Glutamatergic neuron (in vitro differentiated cells): Measurements from ENCODE around the gene NTRK2. TPM values are rescaled to one million over a fixed set of nuclear protein-coding genes. Genes with fewer than 3 reads are reported as not detected.
A peak's percentile ranks its signal among the peaks of the same experiment; 100 is the strongest.

Experiments used
- DNase-seq: peaks from one replicate; pipeline ENCODE4 v3.0.0; 2022
- H3K27ac Mint-ChIP-seq: one replicate; pipeline ENCODE4 v1.8.0; 2020; ENCODE audit warnings: mild to moderate bottlenecking, mixed read lengths, inconsistent platforms; ENCODE audit not compliant: unreplicated experiment
- H3K27me3 Mint-ChIP-seq: one replicate; pipeline ENCODE4 v1.8.0; 2020; ENCODE audit warnings: mild to moderate bottlenecking, moderate library complexity, mixed read lengths, inconsistent platforms; ENCODE audit not compliant: unreplicated experiment
- H3K36me3 Mint-ChIP-seq: one replicate; pipeline ENCODE4 v1.8.0; 2020; ENCODE audit warnings: mild to moderate bottlenecking, mixed read lengths, inconsistent platforms; ENCODE audit not compliant: unreplicated experiment
- H3K4me1 Mint-ChIP-seq: one replicate; pipeline ENCODE4 v1.8.0; 2020; ENCODE audit warnings: mild to moderate bottlenecking, low read depth, mixed read lengths, inconsistent platforms; ENCODE audit not compliant: unreplicated experiment
- H3K4me3 Mint-ChIP-seq: one replicate; pipeline ENCODE4 v1.8.0; 2020; ENCODE audit warnings: mild to moderate bottlenecking, mixed read lengths, inconsistent platforms; ENCODE audit not compliant: unreplicated experiment
- H3K9me3 Mint-ChIP-seq: one replicate; pipeline ENCODE4 v1.8.0; 2020; ENCODE audit warnings: mild to moderate bottlenecking, moderate library complexity, mixed read lengths, inconsistent platforms; ENCODE audit not compliant: unreplicated experiment
- total RNA-seq: library from RNA; stranded (reverse); fragmentation: NEBNext Ultra II Directional; extraction: Animal tissue kit (Norgen Biotek cat#: 25700); gene quantifications from one replicate; pipeline ENCODE4 v1.2.1, GENCODE V29; 2021; ENCODE audit not compliant: unreplicated experiment
- TF ChIP-seq, protein P1 (sequence below): fragments of 200-600 bp; sonication (generic); IDR thresholded peaks from one replicate; pipeline ENCODE4 v1.5.0; 2021; ENCODE audit not compliant: partially characterized antibody, unreplicated experiment

NTRK2 gene
- total RNA-seq, 1 donor from 2014 or later = 2.1 TPM

DNA sequence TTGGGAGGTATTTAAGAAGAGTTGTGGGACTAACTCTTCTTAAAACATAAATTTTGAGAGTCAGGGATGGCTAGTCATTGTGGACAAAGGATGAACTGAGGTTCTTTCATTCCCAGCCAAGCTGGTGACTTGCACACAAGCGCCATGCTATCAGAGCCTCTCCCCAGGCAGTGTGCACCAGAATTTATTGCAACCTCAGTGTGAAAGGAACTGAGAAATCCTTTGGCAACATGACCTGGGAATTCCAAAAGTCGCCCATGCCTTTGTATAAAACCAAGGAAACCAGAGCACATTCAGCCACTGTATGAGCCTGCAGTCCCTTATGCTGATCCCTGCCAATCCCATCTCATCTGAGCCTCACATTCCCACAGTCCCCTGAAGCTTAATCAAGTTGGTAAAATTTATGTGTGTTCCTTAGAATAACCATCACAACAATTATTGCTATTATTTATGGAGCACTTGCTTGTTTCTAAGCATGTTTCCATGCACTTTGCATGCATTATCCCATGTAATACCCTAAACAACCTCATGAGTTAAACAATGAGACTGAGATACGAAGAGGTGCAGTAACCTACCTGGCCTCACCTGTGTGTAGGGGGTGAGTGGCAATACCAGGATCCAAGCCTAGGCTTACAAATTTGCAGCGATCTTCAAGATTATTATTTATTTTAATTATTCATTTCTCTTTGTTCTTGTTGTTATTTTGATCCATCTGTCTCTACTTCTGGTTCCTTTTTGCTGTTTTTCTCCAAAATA lies 116.4 kb downstream of the NTRK2 start:
- Mint-ChIP-seq H3K9me3 (no peaks in the 10 kb centered on the region), H3K36me3 (no peaks in the 10 kb centered on the region), H3K27me3 (no peaks in the 10 kb centered on the region), H3K27ac (no peak overlapping the region), H3K4me1 (no peaks in the 10 kb centered on the region), H3K4me3 (no peak overlapping the region)
- DNase-seq = no peak
- TF ChIP-seq, protein P1, sequence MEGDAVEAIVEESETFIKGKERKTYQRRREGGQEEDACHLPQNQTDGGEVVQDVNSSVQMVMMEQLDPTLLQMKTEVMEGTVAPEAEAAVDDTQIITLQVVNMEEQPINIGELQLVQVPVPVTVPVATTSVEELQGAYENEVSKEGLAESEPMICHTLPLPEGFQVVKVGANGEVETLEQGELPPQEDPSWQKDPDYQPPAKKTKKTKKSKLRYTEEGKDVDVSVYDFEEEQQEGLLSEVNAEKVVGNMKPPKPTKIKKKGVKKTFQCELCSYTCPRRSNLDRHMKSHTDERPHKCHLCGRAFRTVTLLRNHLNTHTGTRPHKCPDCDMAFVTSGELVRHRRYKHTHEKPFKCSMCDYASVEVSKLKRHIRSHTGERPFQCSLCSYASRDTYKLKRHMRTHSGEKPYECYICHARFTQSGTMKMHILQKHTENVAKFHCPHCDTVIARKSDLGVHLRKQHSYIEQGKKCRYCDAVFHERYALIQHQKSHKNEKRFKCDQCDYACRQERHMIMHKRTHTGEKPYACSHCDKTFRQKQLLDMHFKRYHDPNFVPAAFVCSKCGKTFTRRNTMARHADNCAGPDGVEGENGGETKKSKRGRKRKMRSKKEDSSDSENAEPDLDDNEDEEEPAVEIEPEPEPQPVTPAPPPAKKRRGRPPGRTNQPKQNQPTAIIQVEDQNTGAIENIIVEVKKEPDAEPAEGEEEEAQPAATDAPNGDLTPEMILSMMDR = peak; percentile 8

DNA sequence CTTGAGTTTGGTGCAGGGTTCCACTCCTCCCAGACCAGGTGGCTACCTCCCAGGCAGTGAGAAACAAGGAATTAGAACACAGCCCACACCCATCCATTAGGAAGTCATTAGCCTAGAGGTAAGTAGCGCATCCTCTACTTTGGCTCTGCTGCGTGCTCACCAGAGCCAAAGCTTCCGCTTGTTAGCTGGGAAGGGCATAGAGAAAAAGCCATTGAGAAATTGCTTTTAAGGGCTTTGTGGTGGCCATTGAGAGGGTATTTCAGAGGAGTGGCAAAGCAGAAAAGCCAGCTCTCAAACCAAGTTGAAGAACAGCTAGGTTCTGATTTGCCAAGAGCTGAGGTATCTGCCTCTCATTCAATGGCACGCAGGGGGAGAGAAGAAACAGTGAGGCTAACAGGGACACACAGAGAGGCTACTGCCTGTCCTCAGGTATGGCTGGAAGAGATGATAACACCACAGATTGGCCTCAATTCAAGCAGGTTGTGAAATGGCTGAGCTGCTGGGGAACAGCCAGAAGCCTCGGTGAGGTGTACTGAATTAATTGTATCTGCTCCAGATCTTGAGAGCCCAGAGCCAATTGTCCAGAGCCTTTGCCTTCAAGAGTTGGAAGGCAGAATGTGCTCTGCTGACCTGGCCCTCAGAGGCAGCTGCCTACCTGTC lies 119.4 kb downstream of the NTRK2 start:
- no peaks in the 10 kb centered on the region for H3K9me3 Mint-ChIP-seq
- no peak for DNase-seq
- TF ChIP-seq, protein P1 = no peak
- H3K4me3 Mint-ChIP-seq = no peak overlapping the region
- no peaks in the 10 kb centered on the region for H3K27me3 Mint-ChIP-seq
- no peak overlapping the region for H3K27ac Mint-ChIP-seq
- peaks cover 4% of the 10 kb centered on the region for H3K4me1 Mint-ChIP-seq
- H3K36me3 Mint-ChIP-seq = no peaks in the 10 kb centered on the region

DNA sequence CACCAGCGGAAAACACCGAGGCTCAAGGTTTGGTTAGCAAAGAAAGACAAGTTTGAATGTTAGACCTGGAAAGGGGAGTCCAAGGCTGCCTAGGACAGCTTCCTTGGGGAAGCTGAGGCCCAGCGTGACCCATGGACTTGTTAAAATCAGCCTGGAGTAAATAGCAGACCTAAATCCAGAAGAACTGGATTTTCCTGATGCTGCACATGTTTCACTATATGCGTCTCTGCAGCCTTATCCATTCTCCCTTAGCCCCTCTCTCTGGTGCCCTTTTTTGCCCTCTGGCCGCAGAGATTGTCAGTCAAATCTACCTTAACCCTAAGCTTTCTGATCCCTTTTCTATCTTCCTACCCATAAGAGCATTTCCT lies 119.9 kb downstream of the NTRK2 start:
- Mint-ChIP-seq H3K4me3 (no peak overlapping the region), H3K9me3 (no peaks in the 10 kb centered on the region), H3K4me1 (peaks cover 4% of the 10 kb centered on the region), H3K27ac (no peak overlapping the region), H3K27me3 (no peaks in the 10 kb centered on the region), H3K36me3 (no peaks in the 10 kb centered on the region)
- DNase-seq = no peak
- TF ChIP-seq, protein P1 = no peak

DNA sequence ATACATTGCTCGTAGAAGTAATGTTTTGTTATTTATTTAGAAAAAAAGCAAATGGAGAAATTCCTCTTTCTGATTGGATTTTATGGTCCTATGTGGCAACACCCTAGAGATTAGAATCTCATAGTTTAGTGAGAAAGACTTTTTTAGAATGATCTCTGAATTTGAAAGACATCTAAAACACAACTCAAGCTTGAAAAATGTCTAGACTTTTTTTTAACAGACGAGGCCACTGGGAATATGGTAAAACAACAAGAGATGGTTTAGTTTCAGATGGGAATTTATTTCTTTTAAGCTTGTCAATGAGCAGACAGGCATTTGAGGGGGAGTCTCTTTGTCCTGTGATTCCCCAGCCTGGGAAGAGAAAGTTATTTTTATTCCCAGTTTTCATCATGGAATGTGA lies 122.1 kb downstream of the NTRK2 start:
- no peak for DNase-seq
- TF ChIP-seq, protein P1 = no peak
- Mint-ChIP-seq H3K36me3 (no peaks in the 10 kb centered on the region), H3K27me3 (peaks cover 3% of the 10 kb centered on the region), H3K9me3 (no peaks in the 10 kb centered on the region), H3K27ac (no peak overlapping the region), H3K4me3 (no peak overlapping the region), H3K4me1 (peaks cover 4% of the 10 kb centered on the region)

DNA sequence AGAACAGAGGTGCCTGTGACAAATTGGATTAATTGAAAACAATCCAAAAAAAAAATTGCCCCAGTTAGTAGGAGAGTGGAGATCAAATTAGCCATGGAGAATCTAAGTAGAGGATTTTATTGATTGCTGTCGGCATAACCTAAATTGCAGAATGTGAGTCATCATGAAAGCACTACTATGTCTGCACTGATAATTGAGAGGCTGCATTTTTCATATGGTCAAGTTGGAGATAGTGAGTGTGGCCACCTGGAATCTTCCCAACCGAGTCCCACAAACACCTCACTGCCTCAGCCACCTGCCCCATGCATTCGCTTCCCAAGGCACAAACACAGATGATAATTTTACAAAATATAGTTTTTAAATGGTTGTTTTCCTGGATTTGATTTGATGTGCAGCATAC lies 123.7 kb downstream of the NTRK2 start:
- no peaks in the 10 kb centered on the region for H3K36me3 Mint-ChIP-seq
- H3K27me3 Mint-ChIP-seq = peaks cover 3% of the 10 kb centered on the region
- H3K27ac Mint-ChIP-seq = no peak overlapping the region
- TF ChIP-seq, protein P1 = no peak
- no peak for DNase-seq
- H3K4me3 Mint-ChIP-seq = no peak overlapping the region
- peaks cover 4% of the 10 kb centered on the region for H3K4me1 Mint-ChIP-seq
- no peaks in the 10 kb centered on the region for H3K9me3 Mint-ChIP-seq
